Caki2 (cell line): ENCODE data around the gene COL5A1. TPM values are rescaled to one million over a fixed set of nuclear protein-coding genes. Genes with fewer than 3 reads are reported as not detected.

Experiments used
- DNase-seq: peaks from one replicate; pipeline ENCODE4 v3.0.0-alpha.2; 2015; ENCODE audit warnings: low read depth
- in situ Hi-C: cut with HindIII; loops from 2 replicates; pipeline ENCODE4 v1.10.0; 2016; ENCODE audit warnings: low sequenced_read_pairs, low pct_unique_long_range_greater_than_20kb, mixed read lengths
- total RNA-seq: library from RNA; depleted of rRNA; stranded (reverse); fragments of >200 nt; shearing (Covaris generic); gene quantifications from 2 replicates; pipeline ENCODE4 v1.2.3, GENCODE V29; 2014; ENCODE audit warnings: low replicate concordance

The COL5A1 gene
- total RNA-seq, 1 experiment from 2014 or later: 21.3 TPM

GRCh38 chr9:134870746-134871662 lies 229.4 kb downstream of the COL5A1 start:
- in situ Hi-C loops: no loop called here
- DNase-seq: no peak

GRCh38 chr9:134871697-134872340 lies 230.2 kb downstream of the COL5A1 start:
- in situ Hi-C loops: no loop called here
- DNase-seq: no peak

GRCh38 chr9:134872482-134873231 lies 231.1 kb downstream of the COL5A1 start:
- in situ Hi-C loops: no loop called here
- DNase-seq: no peak

GRCh38 chr9:134875371-134875770 lies 233.8 kb downstream of the COL5A1 start:
- no peak for DNase-seq
- in situ Hi-C loops: no loop called here

GRCh38 chr9:134877541-134877940 lies 235.9 kb downstream of the COL5A1 start:
- DNase-seq: no peak
- in situ Hi-C loops: no loop called here

GRCh38 chr9:134879664-134880483 lies 238.3 kb downstream of the COL5A1 start:
- no peak for DNase-seq
- in situ Hi-C loops: no loop called here

- no peak for DNase-seq
- in situ Hi-C loops: no loop called here
Observed at GRCh38 chr9:134880484-134881312, 239.1 kb downstream of the COL5A1 start, which contains the start of gene FCN2. FCN2 (plus strand) TSS chr9:134880810; CDS start chr9:134880822, 12 bp downstream.

GRCh38 chr9:134881313-134881670 lies 239.7 kb downstream of the COL5A1 start:
- in situ Hi-C loops: no loop called here

GRCh38 chr9:134882204-134882785 lies 240.7 kb downstream of the COL5A1 start:
- no peak for DNase-seq
- in situ Hi-C loops: no loop called here

More at GRCh38 chr9:134881313-134881670, 239.7 kb downstream of the COL5A1 start:
- DNase-seq: no peak

- in situ Hi-C loops: no loop called here
- DNase-seq: no peak
Observed at GRCh38 chr9:134883040-134883782, 241.6 kb downstream of the COL5A1 start.

GRCh38 chr9:134884492-134884891 lies 242.9 kb downstream of the COL5A1 start:
- no peak for DNase-seq
- in situ Hi-C loops: no loop called here

GRCh38 chr9:134885001-134885678 lies 243.5 kb downstream of the COL5A1 start:
- in situ Hi-C loops: no loop called here
- no peak for DNase-seq

- no peak for DNase-seq
- in situ Hi-C loops: no loop called here
Observed at GRCh38 chr9:134885679-134886412, 244.2 kb downstream of the COL5A1 start.

GRCh38 chr9:134886413-134886913 lies 244.9 kb downstream of the COL5A1 start:
- no peak for DNase-seq
- in situ Hi-C loops: no loop called here

- DNase-seq: no peak
Observed at GRCh38 chr9:134887219-134887618, 245.6 kb downstream of the COL5A1 start.

More at GRCh38 chr9:134887219-134887618, 245.6 kb downstream of the COL5A1 start:
- in situ Hi-C loops: no loop called here
